Fibroblast of skin of right quadriceps (primary cell): ENCODE results near the gene GMDS.

Experiments
- DNase-seq: peaks from one replicate; pipeline ENCODE4 v3.0.0-alpha.2; 2013

GMDS gene

DNA sequence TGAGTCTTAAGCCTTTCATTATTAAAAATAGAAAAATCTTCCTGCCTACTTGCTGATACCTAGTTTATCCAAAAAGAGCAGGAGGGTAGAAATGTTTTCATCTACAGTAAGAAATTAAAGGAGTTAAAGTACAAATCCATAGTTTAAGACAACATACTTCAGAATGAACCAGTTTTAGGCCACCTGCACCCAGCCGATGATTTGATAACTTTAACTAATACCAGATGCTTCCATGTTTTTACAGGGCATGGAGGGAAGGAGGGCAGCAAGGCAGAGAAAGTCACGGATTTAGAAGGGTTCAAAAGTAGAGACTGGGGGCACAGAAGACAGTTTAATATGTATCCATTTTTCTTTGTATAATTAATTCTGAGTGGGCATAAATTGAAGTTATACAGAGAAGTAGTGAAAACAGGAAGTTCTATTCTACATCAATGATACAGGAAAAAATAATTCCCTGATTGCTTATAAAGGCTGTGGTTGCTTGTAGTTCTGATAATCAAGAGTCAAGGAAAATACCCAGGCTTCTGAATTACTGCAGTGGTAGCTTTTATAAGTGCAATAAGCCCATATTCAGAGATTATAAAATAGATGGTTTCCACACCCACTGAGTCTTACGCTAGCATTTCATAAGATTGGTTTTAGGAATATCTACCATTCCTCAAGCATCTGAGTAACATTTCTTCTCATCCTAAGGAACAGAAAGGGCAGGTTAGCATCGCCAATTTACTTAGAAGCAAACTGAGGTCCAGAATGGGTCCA lies 72.0 kb downstream of the GMDS start:
- DNase-seq = no peak

DNA sequence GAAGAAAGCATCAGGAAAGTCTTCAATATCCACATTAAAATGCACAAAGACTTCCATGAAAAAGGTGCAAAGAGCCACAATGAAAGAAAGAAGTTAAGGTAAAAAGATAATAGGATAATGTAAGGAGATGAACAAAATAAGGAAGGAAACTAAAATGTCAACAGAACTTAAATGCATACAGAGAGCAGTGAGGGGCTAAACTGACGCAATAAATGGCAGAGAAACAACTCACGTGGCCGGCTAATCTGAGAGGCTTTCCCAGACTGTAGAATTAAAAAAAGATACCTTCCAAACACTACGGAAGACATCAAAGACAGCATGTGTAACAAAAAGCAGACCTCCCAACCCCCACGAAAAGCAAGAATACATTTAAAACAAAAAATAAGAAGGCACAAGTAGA lies 73.7 kb downstream of the GMDS start:
- DNase-seq = no peak

DNA sequence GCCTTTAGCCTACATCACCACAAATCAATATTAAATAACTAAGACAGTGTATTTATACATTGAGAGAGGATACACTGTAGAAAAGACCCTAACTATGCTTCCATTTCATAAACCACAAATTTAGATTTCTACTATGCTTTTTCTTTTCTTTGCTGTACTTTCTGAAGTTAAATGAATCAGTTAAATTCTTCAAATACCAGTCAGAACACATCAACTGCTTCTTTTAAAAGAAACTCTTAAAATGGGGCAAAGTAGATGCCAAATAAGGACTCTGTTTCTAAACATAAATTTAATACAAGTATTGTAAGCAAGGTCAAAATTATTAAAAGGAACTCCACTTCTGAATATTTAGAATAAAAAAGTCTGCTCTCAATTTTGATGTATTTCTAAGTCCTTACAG lies 76.9 kb downstream of the GMDS start:
- DNase-seq = peak; percentile 51

DNA sequence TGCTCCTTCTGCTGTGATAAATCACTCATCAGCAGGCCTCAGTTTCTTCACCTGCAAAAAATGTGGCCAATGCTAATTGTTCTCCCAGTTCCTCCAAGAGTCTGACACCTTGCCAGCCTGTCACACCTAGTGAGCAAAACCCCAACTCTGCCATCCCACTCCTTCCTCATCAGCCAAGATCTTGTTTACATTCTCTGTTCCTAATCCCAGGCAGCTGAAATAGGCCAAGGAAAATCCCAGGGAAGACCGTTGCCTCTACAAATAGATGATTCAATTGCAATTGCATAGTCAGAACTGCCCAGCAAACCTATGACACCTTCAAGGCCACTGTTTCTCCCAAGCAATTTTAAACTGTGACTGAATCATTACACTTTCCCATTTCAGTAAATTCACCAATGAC lies 78.7 kb downstream of the GMDS start:
- DNase-seq = no peak

DNA sequence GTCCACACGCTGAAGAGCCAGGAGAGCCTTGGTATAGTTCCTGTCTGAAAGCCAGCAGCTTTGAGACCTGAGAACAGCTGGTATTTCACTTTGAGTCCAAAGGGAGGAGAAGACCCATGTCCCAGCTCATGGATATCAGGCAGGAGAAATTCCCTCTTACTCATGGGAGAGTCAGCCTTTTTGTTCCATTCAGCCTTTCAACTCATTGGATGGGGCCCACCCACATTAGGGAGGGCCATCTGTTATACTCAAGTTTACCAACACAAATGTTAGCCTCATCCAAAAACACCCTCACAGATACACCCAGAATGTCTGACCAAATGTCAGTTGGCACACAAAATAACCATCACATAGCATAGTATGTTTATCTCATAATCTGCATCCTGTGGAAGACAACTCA lies 80.1 kb downstream of the GMDS start:
- DNase-seq = no peak

DNA sequence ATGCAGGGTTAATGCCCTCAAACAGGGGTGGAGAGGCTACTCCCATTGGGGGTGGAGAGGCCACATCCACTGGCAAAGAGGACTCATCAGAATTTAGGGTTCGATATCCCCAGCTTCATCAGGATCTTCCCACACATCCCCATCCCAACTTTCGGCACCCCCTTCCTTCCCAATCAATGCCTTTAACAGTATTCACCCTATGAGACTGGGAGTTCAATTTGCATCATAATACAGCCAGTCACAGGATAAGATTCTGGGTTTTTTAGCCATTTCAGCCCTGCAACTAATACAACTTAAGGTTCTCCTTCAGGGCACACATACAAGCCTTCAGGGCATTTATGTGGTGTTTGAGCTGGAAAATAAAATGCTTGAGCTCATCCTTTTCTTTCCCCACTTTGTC lies 80.9 kb downstream of the GMDS start:
- DNase-seq = no peak

DNA sequence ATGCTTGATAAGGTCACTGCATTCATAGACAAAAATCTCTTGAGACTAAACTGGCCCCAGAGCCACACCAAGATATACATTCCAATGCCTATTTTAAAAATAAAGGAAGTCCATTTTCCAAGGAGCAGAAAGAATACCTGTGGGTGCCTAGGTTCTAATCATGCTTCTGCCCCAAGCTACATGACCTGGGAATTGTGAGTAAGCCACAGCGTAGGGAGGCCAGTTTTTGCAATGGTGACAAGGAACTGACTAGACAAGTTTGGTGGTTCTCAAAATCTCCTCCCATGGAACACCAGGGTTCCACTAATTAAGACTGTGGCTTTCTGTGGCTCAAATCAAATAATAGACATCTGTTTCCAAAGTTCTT lies 83.3 kb downstream of the GMDS start:
- no peak for DNase-seq

DNA sequence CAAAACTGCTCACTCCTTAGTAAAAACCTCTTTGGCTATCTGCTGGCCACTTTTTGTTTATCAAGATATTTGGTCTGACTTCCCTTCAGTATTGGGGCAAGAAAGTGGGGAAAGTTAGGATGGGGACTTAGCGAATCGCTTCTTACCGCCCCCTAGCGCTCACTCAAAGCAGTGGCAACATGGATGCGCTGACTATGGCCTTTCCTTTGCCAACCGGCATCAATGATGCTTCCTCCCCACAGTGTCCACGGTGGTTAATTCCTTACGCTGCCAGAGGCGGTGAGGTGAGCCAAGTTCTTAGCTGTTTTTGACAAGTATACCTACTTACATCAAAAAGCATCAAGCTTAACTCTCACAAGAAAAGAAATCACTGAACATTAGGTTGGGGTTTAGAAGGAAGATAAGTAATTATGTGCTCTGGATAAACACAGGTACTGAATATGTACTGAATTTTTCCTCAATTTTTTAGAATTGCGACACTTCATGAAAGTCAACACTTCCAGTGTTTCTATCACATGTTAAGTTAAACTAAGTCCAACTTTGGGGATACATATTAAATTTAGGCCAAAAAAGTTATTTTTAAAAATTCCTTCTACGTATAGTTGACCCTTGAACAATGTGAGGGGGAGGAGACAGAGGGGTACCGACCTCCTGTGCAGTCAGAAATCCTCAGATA lies 86.7 kb downstream of the GMDS start:
- DNase-seq = peak; percentile 32

DNA sequence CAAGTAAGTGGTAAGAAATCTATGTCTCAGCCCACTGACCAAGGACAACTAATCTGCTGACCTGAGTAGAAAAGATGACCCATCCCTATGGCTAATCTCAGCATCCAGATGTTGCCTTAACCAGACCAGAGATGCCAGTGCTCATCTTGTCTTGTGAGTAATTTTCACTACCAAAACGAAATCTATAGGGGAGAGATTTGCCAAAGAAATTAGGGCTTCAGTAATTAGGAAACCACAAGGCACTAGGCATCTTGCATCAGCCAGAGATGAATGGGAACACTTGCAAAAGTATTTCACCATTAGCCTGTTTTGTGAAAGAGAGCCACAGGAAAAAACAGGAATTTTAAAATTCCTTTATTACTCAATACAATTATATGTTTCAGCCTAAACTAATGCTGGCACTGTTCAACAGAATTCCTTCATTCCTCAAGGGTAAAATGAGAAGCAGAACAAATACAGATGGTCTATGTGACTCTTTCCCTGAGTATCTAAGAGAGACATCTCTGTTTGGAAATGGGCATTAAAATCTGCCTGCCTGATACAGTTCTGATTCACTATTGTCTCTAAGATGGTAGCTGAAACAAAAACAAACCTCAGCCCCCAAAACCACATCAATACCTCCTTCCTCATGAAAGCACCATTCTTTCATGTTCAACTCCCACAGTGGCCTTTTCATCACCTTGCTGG lies 87.8 kb downstream of the GMDS start:
- peak; percentile 92 for DNase-seq

DNA sequence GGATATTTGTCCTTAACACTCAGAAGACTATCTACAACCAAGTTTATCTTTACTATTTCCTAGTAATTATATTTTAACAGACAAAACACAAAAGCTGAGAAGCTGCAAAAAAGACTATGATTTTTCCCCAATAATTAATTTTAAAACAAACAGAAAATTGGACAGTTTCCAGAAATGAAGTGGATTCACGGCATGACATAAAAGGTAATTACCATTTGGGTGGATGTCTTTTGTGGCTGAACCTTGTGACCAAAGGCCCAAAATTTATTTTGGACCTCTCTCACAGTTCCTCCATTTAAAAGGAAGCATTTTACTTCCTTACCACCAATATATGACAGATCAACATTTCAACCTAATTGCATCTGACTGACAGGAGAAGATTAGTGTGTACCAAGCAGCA lies 90.2 kb downstream of the GMDS start:
- DNase-seq = no peak

DNA sequence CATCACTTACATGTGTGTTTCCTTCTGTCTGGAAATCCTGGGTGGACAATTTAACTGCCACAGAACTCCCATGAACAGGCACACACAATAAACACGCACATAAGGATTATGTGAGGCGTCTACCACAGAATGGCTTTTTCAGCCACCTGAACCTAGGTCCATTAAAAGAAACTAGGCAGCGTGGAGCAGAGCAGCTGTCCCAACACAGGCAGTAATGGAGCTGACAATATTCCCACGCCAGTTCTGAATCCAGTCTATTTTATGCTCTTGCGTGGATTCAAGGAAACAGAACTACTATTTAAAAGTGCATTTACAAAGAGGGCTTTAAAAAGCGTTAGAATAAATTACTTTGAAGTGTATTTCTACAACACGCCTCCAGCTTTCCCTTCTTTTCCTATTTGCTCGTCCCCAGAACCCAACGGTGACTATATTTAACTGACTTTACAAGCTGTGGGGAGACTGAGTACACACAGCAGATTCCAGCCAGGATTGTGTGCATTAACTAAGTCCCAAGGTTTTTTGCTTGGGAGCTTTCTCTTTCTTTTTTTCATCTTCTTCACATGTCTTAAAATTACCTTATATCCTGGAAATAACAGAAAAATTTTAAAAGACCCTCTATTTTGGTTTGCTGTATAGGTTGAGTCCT lies 95.9 kb downstream of the GMDS start:
- DNase-seq = no peak

DNA sequence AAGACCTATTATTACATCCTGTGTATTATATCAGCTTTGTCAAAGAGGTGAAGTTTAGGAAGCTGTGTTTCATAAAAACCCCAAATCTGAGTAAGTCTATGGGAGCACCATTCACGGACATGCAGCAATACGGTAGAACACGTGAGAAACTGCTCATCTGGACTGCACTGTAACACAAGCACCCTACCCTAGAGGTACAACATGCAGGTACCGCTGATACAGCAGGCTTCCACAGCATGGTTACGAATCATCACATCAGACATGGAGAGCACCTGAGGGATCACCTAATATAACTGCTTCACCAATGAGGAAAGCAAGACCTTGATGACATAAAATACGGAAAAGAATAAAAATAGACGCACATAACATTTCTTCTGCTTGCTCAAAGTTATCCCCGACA lies 96.7 kb downstream of the GMDS start:
- DNase-seq = no peak

DNA sequence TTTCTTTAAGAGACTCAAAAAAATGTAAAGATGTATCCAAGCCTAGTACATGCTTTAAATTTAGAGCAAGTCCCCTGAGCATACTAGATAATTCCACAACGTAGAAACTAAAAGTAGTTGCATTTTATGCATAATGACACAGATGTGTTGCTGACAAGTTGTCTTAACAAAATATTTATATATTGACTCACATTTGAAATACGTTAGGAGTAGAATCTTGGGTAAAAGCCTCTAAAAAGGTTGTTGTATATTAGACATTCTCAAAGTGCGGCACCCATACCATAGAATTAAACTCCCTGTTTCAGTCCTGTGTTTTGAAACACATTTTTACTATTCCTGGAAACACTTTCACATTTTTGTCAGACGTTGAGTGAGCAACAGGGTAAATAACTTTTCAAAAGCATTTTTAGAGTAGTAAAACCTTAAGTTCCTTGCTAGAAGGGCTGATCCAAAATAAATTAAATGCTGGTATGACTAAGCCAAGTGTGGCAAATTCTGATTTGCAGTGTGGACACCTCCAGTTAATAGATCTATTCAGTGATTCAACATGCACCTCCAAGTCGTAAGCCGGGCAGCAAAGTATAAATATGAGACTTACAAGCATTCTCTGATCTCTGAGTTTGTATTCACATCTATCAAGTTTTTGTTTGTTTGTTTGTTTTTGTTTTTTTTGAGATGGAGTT lies 97.5 kb downstream of the GMDS start:
- DNase-seq = peak; percentile 83

DNA sequence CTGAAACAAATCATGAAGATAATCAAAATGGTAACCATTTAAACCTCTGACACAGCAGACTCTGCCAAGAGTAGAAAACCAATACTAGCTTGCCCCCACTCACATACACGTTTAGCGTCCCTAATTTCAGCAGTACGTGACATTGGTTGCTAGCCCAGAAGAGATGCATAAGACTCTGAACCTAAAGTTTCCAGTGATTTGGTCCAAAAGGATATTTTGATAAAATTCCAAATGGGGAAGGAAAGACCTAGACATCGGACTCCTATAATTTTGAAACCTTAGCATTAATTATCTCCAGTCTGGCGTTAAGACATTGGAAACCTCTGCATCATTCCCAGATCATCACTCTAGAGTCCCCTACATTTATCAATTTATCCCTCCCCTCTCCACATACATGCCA lies 98.1 kb downstream of the GMDS start:
- no peak for DNase-seq

DNA sequence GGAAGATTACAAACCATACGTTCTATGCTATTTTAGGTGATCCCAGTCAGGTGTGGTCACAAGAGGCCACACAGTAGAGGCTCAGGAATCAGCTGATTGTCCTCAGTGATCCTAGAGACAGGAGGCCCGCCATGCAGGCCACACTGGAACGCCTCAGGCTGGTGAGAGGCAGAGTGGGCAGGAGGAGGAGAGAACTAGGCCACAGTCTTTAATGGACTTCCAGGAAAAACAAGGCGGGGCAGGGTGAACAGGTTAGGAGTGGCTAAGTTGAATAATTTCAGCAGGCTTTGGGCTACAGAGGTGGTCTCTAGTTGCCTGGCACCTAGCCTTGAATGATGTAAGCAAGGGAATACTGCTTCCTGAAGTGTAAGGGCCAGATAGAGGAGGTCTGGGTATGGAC lies 101.2 kb downstream of the GMDS start:
- no peak for DNase-seq

DNA sequence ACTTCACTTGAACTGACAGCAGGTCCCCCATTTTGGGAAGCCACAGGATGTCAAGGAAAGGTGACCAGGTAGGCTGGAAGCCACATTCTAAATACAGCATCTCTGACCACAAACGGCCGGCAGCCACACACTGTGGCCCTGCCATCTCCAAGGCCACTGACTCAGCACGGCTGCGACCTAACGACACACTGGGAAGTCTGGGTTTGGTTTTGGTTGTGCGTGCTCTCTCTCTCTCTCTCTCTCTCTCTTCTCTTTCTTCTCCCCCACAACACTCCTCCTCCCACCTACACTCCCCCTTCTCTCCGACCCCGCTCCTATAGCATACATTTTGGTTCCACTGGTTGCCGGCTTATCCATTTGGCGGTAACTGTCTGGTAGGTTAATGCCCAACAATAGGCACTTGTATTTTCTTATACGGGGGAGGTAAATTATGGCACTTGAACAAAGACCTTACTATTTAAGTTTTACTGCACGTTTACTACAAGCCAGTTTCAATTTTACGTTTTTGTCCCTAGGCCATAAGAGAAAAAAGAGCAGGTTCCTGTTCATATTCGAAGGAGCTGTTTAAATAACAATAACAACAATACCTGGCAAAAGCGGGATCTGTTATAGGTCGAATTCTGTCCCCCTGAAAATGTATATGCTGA lies 103.6 kb downstream of the GMDS start:
- no peak for DNase-seq

DNA sequence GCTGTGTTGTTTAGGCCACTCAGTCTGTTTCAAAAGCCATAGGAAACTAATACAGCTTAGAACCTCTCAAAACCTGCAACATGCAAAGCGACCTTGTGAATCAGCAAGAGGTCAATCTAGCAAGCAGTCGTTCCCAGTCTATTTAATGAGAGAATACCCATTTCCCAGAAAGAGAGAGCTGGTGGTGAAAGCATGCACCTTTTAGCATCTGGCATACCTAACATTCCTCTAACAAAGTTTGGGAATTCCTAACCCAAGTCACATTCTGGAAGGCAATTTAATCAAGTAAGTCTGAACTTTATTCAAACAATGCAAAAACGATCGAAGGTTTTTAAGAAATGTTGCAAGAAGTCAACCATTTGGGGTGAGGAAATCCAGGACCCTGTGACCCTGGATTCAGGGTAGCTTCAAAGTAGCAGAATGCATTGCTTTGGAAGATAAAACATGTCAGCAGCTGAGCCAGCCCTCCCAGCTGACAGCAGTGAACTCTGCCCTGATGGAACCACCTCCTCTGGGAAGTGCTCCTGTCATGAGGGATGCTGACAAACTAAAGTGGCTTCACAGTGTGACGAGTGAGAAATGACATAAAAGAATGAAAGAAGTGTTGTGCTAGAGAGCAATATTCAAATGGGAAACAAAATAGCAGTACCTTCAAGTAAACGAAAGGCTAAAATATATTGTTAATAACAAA lies 104.8 kb downstream of the GMDS start:
- no peak for DNase-seq

DNA sequence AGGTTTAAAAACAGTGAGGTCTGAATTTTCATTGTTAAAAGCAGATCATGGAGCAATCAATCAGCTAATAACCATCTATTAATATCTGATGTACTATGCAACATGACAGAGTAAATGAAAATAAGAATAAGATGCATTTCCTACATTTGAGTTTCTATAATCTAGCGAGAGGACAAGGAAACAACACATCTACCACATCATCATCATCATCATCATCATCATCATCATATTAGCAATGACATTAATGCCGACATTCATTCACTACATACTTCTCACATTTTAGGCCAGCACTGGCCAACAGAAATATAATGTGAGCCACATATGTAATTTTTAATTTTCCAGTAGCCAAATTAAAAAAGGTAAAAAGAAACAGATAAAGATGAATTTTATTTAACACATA lies 110.0 kb downstream of the GMDS start:
- no peak for DNase-seq

DNA sequence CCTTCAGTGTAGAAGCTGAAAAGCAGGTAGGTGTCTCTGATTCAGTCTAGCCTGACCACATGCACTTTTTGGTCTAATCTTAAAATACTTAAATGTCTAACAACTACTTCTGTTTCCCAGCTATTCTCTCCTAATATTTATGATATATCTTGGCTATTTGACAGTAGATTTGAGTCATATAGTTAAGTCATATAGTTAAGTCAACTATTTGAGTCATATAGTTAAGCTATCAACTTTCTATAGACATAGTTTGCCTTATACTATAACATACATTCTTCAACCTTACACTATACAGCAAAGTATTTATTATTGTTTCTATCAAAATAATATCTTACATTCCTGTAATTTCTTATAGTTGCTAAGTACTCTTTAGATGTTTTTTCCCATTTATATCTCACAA lies 110.9 kb downstream of the GMDS start:
- DNase-seq = peak; percentile 26

DNA sequence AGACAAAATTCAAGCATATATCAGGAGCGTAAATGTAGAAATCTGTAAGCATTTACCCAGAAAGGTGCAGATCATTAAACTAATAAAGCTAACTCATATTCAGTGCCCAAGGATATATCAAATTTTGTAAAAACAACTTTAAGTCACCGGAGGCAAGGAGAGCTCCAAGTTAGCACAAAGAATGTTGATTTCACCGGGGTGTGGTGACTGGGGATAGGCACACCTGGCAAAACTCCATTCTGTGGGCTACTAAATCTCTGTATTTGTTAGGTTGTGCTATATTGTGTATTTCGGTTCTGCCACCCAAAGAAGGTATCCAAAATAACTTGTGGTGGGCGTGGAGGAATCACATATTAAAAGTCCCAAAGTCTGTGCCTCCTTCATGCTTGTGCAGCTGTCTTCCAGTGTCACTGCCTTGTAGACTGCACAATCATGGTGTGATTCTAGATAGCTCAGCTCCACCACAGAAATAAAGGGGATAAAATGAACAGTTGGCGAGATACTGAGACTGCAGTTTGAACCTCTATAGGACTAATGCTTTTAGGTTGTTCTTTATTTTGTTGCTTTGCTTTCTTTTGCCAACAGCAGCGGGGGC lies 111.6 kb downstream of the GMDS start:
- DNase-seq = no peak

DNA sequence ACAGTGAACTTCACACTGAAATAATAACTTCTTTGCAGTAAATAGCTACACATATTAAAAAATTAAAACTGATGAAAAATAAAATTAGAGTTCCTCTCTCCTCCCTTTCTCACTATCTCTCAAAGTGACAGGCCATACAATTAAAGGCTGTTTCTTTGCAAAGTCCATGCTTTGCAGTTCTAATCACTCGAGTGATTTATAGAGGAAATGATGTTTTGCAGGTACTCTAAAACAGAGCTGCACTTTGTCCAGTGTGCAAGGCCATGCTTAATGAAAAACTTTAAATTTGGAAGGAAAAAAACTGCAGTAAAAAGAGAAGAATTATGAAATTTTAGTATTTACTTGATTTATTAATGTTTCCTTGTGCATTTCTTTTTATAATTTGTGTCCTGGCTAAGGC lies 112.5 kb downstream of the GMDS start:
- no peak for DNase-seq

DNA sequence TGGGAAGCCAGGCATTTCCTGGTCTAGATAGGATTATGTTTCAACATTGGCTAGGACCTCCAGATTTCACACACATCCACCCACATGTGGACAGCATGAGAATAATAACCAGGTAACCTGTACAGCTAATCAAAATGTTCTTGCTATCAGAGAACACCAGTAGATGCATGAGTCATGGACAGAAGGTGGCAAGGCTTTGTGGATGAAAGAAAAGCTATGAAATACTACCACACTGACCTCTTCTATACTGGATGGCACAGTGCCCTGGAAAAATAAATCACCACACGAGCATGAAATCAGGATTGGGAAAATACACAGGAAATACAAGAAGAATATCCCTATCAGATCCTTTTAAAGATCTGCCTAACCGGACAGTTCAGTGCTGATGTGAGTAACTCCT lies 113.0 kb downstream of the GMDS start:
- no peak for DNase-seq
